MCF 10A (cell line): ENCODE data around the gene IFNL3. TPM values are rescaled to one million over a fixed set of nuclear protein-coding genes. Genes with fewer than 3 reads are reported as not detected.

Experiments used
- BruUV-seq: library from RNA; stranded (reverse); fragments of 400-500 nt; replicated peaks from 2 replicates; lab custom pipeline; 2021; lab: Mats Ljungman, UMichigan
- CTCF ChIA-PET: fragments of 300-600 bp; sonication (Branson Sonifier 250); formaldehyde crosslinking; extraction: SDS; loops from one replicate; lab custom pipeline; 2021; ENCODE audit warnings: antibody characterized with exemption, inconsistent platforms; lab: Yijun Ruan, JAX
- POLR2A ChIA-PET: fragments of 300-600, 350-650 bp; sonication (Branson Sonifier 250); formaldehyde crosslinking; extraction: SDS; loops from one replicate; lab custom pipeline; 2020; ENCODE audit warnings: antibody characterized with exemption, inconsistent platforms; lab: Yijun Ruan, JAX
- DNase-seq: peaks from one replicate; pipeline ENCODE4 v3.0.0-alpha.2; 2018; ENCODE audit not compliant: unreplicated experiment
- H3K27ac Mint-ChIP-seq: one replicate; pipeline ENCODE4 v1.8.0; 2022; ENCODE audit warnings: mild to moderate bottlenecking, low read depth, mixed read lengths; ENCODE audit not compliant: unreplicated experiment
- H3K27me3 Mint-ChIP-seq: one replicate; pipeline ENCODE4 v1.8.0; 2022; ENCODE audit warnings: mixed read lengths; ENCODE audit not compliant: insufficient read depth, unreplicated experiment
- H3K36me3 Mint-ChIP-seq: one replicate; pipeline ENCODE4 v1.8.0; 2022; ENCODE audit warnings: mild to moderate bottlenecking, moderate library complexity, mixed read lengths; ENCODE audit not compliant: insufficient read depth, unreplicated experiment
- H3K4me1 Mint-ChIP-seq: one replicate; pipeline ENCODE4 v1.8.0; 2022; ENCODE audit warnings: mixed read lengths; ENCODE audit not compliant: insufficient read depth, unreplicated experiment
- H3K4me3 Mint-ChIP-seq: one replicate; pipeline ENCODE4 v1.8.0; 2022; ENCODE audit warnings: mild to moderate bottlenecking, moderate library complexity, mixed read lengths; ENCODE audit not compliant: unreplicated experiment
- H3K9me3 Mint-ChIP-seq: one replicate; pipeline ENCODE4 v1.8.0; 2022; ENCODE audit warnings: mixed read lengths; ENCODE audit not compliant: unreplicated experiment
- CTCF ChIP-seq: fragments of 200-600 bp; IDR thresholded peaks from one replicate; pipeline ENCODE4 v1.8.0; 2022; ENCODE audit warnings: antibody characterized with exemption, mild to moderate bottlenecking; ENCODE audit not compliant: unreplicated experiment
- intact Hi-C: fragments of 100-400 bp; cut with micrococcal nuclease; formaldehyde crosslinking; loops from 2 replicates; pipeline ENCODE4 v1.14.1; 2022
- total RNA-seq: library from RNA; stranded (reverse); gene quantifications from 2 replicates; pipeline ENCODE4 v1.2.3, GENCODE V29; 2022

Gene IFNL3
- total RNA-seq, 1 experiment from 2014 or later, result not detected

- no peak overlapping the region for H3K4me3 Mint-ChIP-seq
- ChIA-PET CTCF (no interaction called here), POLR2A (no interaction called here)
- intact Hi-C loops, result no loop called here
- H3K27ac Mint-ChIP-seq, result no peak overlapping the region
- no peak for DNase-seq
- no TSS peak for BruUV-seq
- peaks cover 49% of the 10 kb centered on the region for H3K27me3 Mint-ChIP-seq
- H3K4me1 Mint-ChIP-seq, result no peaks in the 10 kb centered on the region
- H3K36me3 Mint-ChIP-seq, result no peaks in the 10 kb centered on the region
- no peak for TF ChIP-seq CTCF
- no peaks in the 10 kb centered on the region for H3K9me3 Mint-ChIP-seq
These were observed 12.4 kb upstream of the IFNL3 start for GRCh38 chr19:39257227-39257626.

DNA sequence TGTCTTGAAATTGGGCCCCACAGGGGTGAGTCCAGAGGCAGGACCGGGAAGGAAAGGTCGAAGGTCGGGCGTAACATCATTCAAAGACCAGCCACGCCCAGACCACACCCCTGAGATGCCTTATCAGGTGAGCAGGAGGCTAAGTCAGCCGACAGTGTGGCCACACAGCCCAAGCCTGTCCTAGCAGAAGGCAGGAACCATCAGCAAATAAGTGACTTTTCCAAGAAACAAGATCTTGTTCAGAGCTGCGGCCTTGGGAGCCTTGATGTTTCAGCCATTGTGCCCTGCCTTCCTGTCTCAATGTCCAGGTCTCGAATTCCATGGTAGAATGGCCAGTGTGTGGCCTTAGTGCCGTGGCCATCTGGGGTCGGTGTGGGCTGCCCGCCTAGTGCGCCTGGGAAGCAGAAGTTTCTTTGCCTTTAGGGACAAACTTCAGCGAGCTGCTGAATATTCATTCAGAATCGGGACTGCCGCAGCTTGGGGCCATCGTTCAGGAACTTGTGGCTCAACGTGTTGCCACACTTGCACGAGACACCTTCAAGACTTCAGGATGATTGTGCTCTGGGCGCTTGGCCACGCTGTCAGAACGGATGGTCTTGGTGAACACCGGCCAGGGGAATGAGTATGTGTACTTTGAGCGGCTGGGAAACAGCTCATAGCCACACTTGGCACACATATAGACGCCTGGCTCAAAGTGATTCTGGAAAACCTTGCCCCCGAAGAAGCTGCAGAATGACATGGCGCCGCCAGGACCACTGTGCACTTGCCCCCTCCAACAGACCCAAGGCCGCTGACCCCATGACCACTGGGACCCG is 9.9 kb upstream of the IFNL3 start:
- Mint-ChIP-seq H3K9me3 (no peaks in the 10 kb centered on the region), H3K4me3 (no peak overlapping the region), H3K4me1 (no peaks in the 10 kb centered on the region), H3K27me3 (peaks cover 47% of the 10 kb centered on the region), H3K27ac (no peak overlapping the region), H3K36me3 (no peaks in the 10 kb centered on the region)
- TF ChIP-seq CTCF, result no peak
- CTCF ChIA-PET, result no interaction called here
- DNase-seq, result no peak
- POLR2A ChIA-PET, result no interaction called here
- no TSS peak for BruUV-seq
- intact Hi-C loops, result no loop called here

DNA sequence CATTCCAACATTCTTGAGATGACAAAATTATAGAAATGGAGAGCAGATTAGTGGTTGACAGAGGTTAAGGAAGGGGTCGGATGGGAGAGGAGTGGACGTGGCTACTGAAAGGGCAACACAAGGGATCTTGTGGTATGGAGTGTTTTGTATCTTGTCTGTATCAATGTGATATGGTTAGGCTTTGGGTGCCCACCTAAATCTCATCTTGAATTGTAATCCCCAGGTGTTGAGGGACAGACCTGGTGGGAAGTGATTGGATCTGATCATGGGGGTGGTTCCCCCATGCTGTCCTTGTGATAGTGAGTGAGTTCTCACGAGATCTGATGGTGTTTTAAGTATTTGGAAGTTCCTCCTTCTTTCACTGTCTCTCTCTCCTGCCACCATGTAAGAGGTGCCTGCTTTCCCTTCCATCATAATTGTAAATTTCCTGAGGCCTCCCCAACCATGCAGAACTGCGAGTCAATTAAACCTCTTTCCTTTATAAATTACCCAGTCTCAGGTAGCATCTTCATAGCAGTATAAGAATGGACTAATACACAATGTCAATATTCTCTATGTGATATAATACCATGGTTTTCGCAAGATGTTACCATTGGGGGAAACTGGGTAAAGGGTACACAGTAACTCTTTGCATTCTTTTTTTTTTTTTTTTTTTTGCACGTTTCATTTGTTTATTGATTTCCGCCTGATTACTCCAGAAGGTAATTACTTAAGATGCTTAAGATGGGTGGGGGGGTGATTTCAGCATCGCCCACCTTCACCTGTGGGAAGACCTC is 8.8 kb upstream of the IFNL3 start:
- intact Hi-C loops, result no loop called here
- DNase-seq, result no peak
- Mint-ChIP-seq H3K36me3 (no peaks in the 10 kb centered on the region), H3K27ac (no peak overlapping the region), H3K9me3 (no peaks in the 10 kb centered on the region), H3K4me3 (no peak overlapping the region), H3K4me1 (no peaks in the 10 kb centered on the region), H3K27me3 (peaks cover 38% of the 10 kb centered on the region)
- ChIA-PET POLR2A (no interaction called here), CTCF (no interaction called here)
- no peak for TF ChIP-seq CTCF
- BruUV-seq, result no TSS peak

DNA sequence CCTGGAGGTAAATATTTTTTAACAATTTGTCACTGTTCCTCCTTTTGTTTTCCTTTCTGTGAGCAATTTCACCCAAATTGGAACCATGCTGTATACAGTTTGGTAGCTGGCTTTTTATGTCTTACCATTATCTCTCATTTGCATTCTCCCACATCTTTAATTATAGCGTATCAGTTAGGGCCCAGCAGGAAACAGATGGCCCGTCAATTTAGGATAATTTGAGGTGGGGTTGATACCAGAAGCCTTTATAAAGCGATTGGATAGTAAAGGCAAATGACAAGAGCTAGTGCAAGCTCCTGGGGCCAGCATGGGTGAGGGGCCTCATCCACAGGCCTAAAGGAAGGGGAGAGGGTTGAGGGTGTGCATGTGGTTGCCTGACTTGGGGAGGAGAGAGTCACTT is 7.7 kb upstream of the IFNL3 start:
- Mint-ChIP-seq H3K4me1 (no peaks in the 10 kb centered on the region), H3K27ac (no peak overlapping the region), H3K9me3 (no peaks in the 10 kb centered on the region), H3K4me3 (no peak overlapping the region), H3K27me3 (peaks cover 38% of the 10 kb centered on the region), H3K36me3 (no peaks in the 10 kb centered on the region)
- ChIA-PET POLR2A (interaction anchor here (0.6 kb wide), 1 partner anchor 28 kb away, joined by 3 read pairs; no protein-coding TSS in a partner anchor), CTCF (no interaction called here)
- no peak for DNase-seq
- BruUV-seq, result no TSS peak
- intact Hi-C loops, result no loop called here
- TF ChIP-seq CTCF, result no peak
